ENCODE results near the gene AATK. TPM values are rescaled to one million over a fixed set of nuclear protein-coding genes. Genes with fewer than 3 reads are reported as not detected.

AATK gene
- total and polyA plus RNA-seq, 2 of the 4 experiments (the other 2 are of a cell fraction) = under 0.01 to 0.21 TPM

DNA sequence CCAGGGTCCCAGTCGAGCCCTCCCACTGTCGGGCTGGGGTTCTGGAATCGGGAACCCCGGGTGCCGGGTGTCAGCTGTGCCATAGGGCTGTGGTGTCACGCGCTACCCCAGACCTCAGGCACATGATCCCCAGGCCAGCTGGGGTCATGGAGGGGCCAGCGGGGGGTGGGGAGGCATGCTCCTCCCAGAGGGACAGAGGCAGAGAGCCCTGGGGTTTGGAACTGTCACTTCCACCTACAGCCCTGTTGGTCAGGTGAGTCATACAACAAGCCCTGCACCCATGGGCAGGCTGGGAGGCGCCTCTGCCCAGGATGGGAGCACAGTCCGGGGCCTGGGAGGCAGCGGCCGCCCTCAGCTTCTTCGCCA, 68.1 kb downstream of the AATK start:
- ATAC-seq (ENCODE audit: low read depth) (no peak), DNase-seq (peak; percentile 30)
- intact Hi-C loops (cut with micrococcal nuclease) (no loop called here), dilution Hi-C loops (cut with HindIII; ENCODE audit: low sequenced_read_pairs, unreplicated experiment) (no loop called here), in situ Hi-C loops (cut with MboI; ENCODE audit: low sequenced_read_pairs) (loop anchor here (5.0 kb wide), 1 partner anchor 66 kb away; no protein-coding TSS in a partner anchor)
- H3K9me3 ChIP-seq (ENCODE audit: control insufficient read depth, insufficient read depth, low read length) = no peaks in the 10 kb centered on the region
- H2AK5ac ChIP-seq (ENCODE audit: low read depth, low read length) = peak overlapping the region; percentile 98
- H2BK20ac ChIP-seq (ENCODE audit: low read depth, low read length) = peak overlapping the region; percentile 65
- peaks cover 12% of the 10 kb centered on the region; the same call in 1 of the 2 replicates for H3K9me1 ChIP-seq (ENCODE audit: insufficient read depth, low read length)
- peak overlapping the region; percentile 81; the same call in 1 of the 2 replicates for H3K18ac ChIP-seq (ENCODE audit: low read depth, low read length)
- H3K23ac ChIP-seq (ENCODE audit: low read depth, low read length) = peak overlapping the region; percentile 95; the same call in 1 of the 2 replicates
- H2AFZ ChIP-seq (replicated peaks; ENCODE audit: low read length, poor library complexity) = peak overlapping the region; percentile 91
- H3K4me2 ChIP-seq (ENCODE audit: low read depth, low read length) = peak overlapping the region; percentile 80; the same call in 1 of the 2 replicates
- H2BK5ac ChIP-seq (ENCODE audit: low read depth, low read length, poor library complexity, severe bottlenecking) = peak overlapping the region; percentile 3
- peaks cover 2% of the 10 kb centered on the region; the same call in 1 of the 2 replicates for H3K36me3 ChIP-seq (ENCODE audit: control insufficient read depth, insufficient read depth, low read length)
- peak overlapping the region; percentile 96 for H2BK120ac ChIP-seq (ENCODE audit: low read depth, low read length)
- no peak overlapping the region for H4K5ac ChIP-seq (ENCODE audit: low read depth, low read length)
- no TSS peak for BruUV-seq (replicated peaks)
- H3K9ac ChIP-seq (ENCODE audit: low read depth, low read length) = peak overlapping the region; percentile 77
- peak overlapping the region; percentile 99 for H2AK9ac ChIP-seq (replicated peaks; ENCODE audit: low read depth, low read length, poor library complexity)
- 100% methylated on average over 1 of the region's 13 CpGs; no CpG with 5 or more reads in 1 of the 2 experiments for whole genome bisulfite sequencing, 2 experiments (ENCODE audit: extremely low coverage in 2 of 2, insufficient read length in 1 of 2)
- peaks cover 37% of the 10 kb centered on the region for H3K4me1 ChIP-seq (ENCODE audit: control insufficient read depth, insufficient read depth, low read length)
- TF ChIP-seq RFX5 (IDR thresholded peaks at IDR 0.05; ENCODE audit: low read depth, low read length) = no peak
- no peak for TF ChIP-seq RAD21 (IDR thresholded peaks at IDR 0.05; ENCODE audit: low read length)
- TF ChIP-seq MXI1 (IDR thresholded peaks at IDR 0.05; ENCODE audit: borderline replicate concordance, low read depth, low read length) = no peak
- peak; percentile 29; the same call in 1 of the 2 replicates for TF ChIP-seq FOS (IDR thresholded peaks at IDR 0.05; ENCODE audit: low read depth, low read length)
- no peak for TF ChIP-seq BHLHE40 (IDR thresholded peaks at IDR 0.05; ENCODE audit: low read depth, low read length)
- TF ChIP-seq MAFK (IDR thresholded peaks at IDR 0.05; ENCODE audit: low read depth, low read length) = no peak
- no peak for TF ChIP-seq CTCF (conservative IDR thresholded peaks at IDR 0.05; ENCODE audit: low read depth, low read length)
- ChIA-PET POLR2A (ENCODE audit: unreplicated experiment) (no interaction called here), CTCF (interaction anchor here (0.6 to 2.1 kb wide), 5 partner anchors 21 to 671 kb away, joined by 3 to 15 read pairs (median 4); no protein-coding TSS in a partner anchor)
- H4K8ac ChIP-seq (ENCODE audit: low read depth in 2 of 2, low read length in 2 of 2) = peak overlapping the region; percentile 89 to 99; a peak in 3 of 4 replicates
- H2BK15ac ChIP-seq (ENCODE audit: low read depth, low read length) = no peak overlapping the region
- H3K27me3 ChIP-seq (ENCODE audit: control insufficient read depth, insufficient read depth, low read length) = no peaks in the 10 kb centered on the region
- H4K20me1 ChIP-seq (ENCODE audit: insufficient read depth, low read length) = peaks cover 9% of the 10 kb centered on the region
- H4K91ac ChIP-seq (ENCODE audit: insufficient read depth, low read depth, low read length) = peak overlapping the region; percentile 97
- peaks cover 0 to 20% of the 10 kb centered on the region in 2 experiments; a peak in 1 of 4 replicates for H3K79me1 ChIP-seq (ENCODE audit: low read depth in 1 of 2, low read length in 2 of 2)
- H3K4ac ChIP-seq (ENCODE audit: low read depth, low read length) = peak overlapping the region; percentile 99
- H3K14ac ChIP-seq (replicated peaks; ENCODE audit: low read depth, low read length) = peak overlapping the region; percentile 99
- H3K4me3 ChIP-seq (ENCODE audit: insufficient read depth, low read depth, low read length) = no peak overlapping the region
- no peak overlapping the region for H3K56ac ChIP-seq (ENCODE audit: extremely low read depth, insufficient read depth, low read length)
- H3K27ac ChIP-seq (ENCODE audit: insufficient read depth, low read length) = no peak overlapping the region; the same call in 1 of the 2 replicates

All from IMR-90 (cell line).